Ovary (tissue), 9 donors: ENCODE results near the gene OAS2. TPM values are rescaled to one million over a fixed set of nuclear protein-coding genes. Genes with fewer than 3 reads are reported as not detected.

ENCODE experiments used
- DNase-seq, 5 donors: peaks; one replicate each; pipeline ENCODE4 v3.0.0-alpha.2; 2019 to 2020
- H3K27ac ChIP-seq, 2 donors: fragments of 200-600 bp; one replicate each; pipeline versions ENCODE4 v1.5.1 to v1.8.0; 2019 to 2022
- H3K27me3 ChIP-seq: fragments of 200-600 bp; one replicate; pipeline ENCODE4 v1.8.0; 2022
- H3K36me3 ChIP-seq: fragments of 200-600 bp; sonication (generic); one replicate; pipeline ENCODE4 v1.5.1; 2019
- H3K4me1 ChIP-seq: one replicate; pipeline ENCODE4 v1.8.1; 2013; ENCODE audit warnings: mild to moderate bottlenecking, moderate library complexity; ENCODE audit not compliant: insufficient read depth
- H3K4me3 ChIP-seq: fragments of 200-600 bp; sonication (generic); one replicate; pipeline ENCODE4 v1.5.1; 2017
- H3K9me3 ChIP-seq, 2 donors: fragments of 200-600 bp in 1 of 2; sonication (generic) in 1 of 2; one replicate each; pipeline versions ENCODE4 v1.5.1 to v1.8.1; 2013 to 2019; ENCODE audit warnings: mild to moderate bottlenecking in 1 of 2, moderate library complexity in 1 of 2
- EP300 ChIP-seq: sonication (generic); formaldehyde crosslinking; IDR thresholded peaks from one replicate; pipeline ENCODE4 v1.6.1; 2017; ENCODE audit warnings: antibody characterized with exemption
- POLR2A ChIP-seq: fragments of 450-650 bp; IDR thresholded peaks from one replicate; pipeline ENCODE4 v1.6.1; 2017; ENCODE audit warnings: antibody characterized with exemption, mild to moderate bottlenecking, moderate library complexity
- WGBS, 3 donors: extraction: QIAGEN DNeasy Blood & Tissue Kit in 1 of 3; methylation state at CpG; one replicate each; pipeline versions ENCODE4 v1.1.5 to v1.1.7; 2013 to 2017; 5-methylcytosine and 5-hydroxymethylcytosine counted together
- intact Hi-C, 4 donors: fragments of 100-400 bp; cut with DNase I; formaldehyde crosslinking; loops; one replicate each; pipeline versions ENCODE4 v1.11.0 to v1.15.1; 2022 to 2023
- polyA plus RNA-seq, 2 donors: library from polyadenylated mRNA; stranded (reverse); fragments of 200-250 nt in 1 of 2; fragments of 350-450 nt in 1 of 2; fragmentation: Illumina TruSeq in 1 of 2; extraction: RNeasy Lipid Tissue Mini Kit (QIAGEN cat#74804) in 1 of 2; gene quantifications; one replicate each; pipeline ENCODE4 v1.2.3, GENCODE V29; 2013 to 2014
- total RNA-seq, 7 donors: library from RNA; depleted of rRNA in 2 of 7; stranded (reverse); fragments of >200 nt in 2 of 7; fragmentation: NEBNext Ultra II Directional in 3 of 7; extraction: Animal tissue kit (Norgen Biotek cat#: 25700) in 3 of 7; gene quantifications; one replicate each; pipeline versions ENCODE4 v1.1.0 to v1.2.4, GENCODE V29; 2016 to 2023
- TF ChIP-seq, protein P1 (sequence below), 3 donors: fragments of 450-650 bp in 2 of 3; fragments of 200-600 bp in 1 of 3; IDR thresholded peaks; one replicate each; pipeline versions ENCODE4 v1.5.1 to v1.8.0; 2016 to 2022; ENCODE audit warnings: antibody characterized with exemption in 3 of 3, mild to moderate bottlenecking in 1 of 3
- donor health status: DM: no; HTN: no; CAD: no; lungs with moderate emphysema.
- donor health status: DM: no; HTN: no; CAD: no.
- donor health status: Bipolar disorder and iron deficiency.
- donor health status: DM: yes; HTN: yes; CAD: no.
- donor health status: DM: no; HTN: no; CAD: no.
- donor health status: DM: yes; HTN: yes; CAD: no.

OAS2 gene
- total and polyA plus RNA-seq, 9 donors: 1.4 to 57.0 (median 3.6) TPM

DNA sequence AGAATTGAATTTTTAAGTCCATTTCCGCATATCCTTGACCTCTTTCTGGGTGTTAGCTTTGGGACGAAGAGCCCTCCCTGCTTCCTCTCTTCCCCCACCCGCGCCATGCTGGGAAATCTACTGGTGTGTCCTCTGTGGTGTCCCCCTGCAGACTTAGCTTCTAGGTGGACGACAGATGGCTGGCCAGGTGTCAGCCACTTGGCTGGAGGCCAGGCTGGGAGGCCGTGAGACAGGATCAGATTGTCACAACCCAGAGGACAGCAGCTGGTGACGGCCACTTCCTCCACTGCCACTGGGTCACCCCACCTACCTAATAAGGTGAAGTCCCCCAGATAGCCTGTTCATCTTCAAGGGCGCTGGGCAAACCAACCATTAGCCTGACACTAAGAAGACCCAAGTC lies 64.9 kb downstream of the OAS2 start:
- 56 to 69% (median 59%) methylated on average over 8 of the region's 8 CpGs for WGBS, 3 donors
- Histone ChIP-seq H3K36me3 (no peaks in the 10 kb centered on the region), H3K27ac (no peak overlapping the region), H3K27me3 (no peaks in the 10 kb centered on the region), H3K4me1 (no peaks in the 10 kb centered on the region), H3K4me3 (no peak overlapping the region), H3K9me3 (no peaks in the 10 kb centered on the region)
- TF ChIP-seq POLR2A (no peak), EP300 (no peak)
- TF ChIP-seq, protein P1, sequence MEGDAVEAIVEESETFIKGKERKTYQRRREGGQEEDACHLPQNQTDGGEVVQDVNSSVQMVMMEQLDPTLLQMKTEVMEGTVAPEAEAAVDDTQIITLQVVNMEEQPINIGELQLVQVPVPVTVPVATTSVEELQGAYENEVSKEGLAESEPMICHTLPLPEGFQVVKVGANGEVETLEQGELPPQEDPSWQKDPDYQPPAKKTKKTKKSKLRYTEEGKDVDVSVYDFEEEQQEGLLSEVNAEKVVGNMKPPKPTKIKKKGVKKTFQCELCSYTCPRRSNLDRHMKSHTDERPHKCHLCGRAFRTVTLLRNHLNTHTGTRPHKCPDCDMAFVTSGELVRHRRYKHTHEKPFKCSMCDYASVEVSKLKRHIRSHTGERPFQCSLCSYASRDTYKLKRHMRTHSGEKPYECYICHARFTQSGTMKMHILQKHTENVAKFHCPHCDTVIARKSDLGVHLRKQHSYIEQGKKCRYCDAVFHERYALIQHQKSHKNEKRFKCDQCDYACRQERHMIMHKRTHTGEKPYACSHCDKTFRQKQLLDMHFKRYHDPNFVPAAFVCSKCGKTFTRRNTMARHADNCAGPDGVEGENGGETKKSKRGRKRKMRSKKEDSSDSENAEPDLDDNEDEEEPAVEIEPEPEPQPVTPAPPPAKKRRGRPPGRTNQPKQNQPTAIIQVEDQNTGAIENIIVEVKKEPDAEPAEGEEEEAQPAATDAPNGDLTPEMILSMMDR (IDR thresholded peaks at IDR 0.05): no peak
- intact Hi-C loops: loop anchor here in 1 of 4 donors (10.0 kb wide), 1 partner anchor 122 kb away; no protein-coding TSS in a partner anchor
- DNase-seq: no peak

DNA sequence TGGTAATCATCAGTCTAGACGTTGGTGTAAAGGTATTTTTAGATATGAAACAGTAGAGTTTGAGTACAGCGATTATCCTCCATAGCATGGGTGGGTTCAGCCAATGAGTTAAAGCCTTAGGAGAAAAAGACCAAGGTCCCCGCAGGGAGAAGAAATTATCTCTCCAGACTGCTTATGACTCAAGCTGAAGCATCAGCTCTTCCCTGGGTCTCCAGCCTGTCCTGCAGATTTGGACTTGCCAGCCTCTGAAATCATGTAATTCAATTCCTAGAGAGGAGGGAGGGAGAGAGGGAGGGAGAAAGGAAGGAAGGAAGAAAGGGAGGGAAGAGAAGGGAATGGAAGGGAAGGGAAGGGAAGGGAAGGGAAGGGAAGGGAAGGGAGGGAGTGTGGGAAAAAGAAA lies 66.2 kb downstream of the OAS2 start:
- no peak overlapping the region for H3K4me3 ChIP-seq
- intact Hi-C loops: loop anchor here in 1 of 4 donors (10.0 kb wide), 1 partner anchor 120 kb away; no protein-coding TSS in a partner anchor
- no peaks in the 10 kb centered on the region for H3K4me1 ChIP-seq
- 68 to 73% (median 70%) methylated on average over 3 of the region's 3 CpGs for WGBS, 3 donors
- TF ChIP-seq POLR2A (no peak), EP300 (no peak)
- TF ChIP-seq, protein P1 (IDR thresholded peaks at IDR 0.05): no peak
- no peaks in the 10 kb centered on the region for H3K27me3 ChIP-seq
- no peak overlapping the region for H3K27ac ChIP-seq
- H3K36me3 ChIP-seq: no peaks in the 10 kb centered on the region
- no peaks in the 10 kb centered on the region for H3K9me3 ChIP-seq
- no peak for DNase-seq

DNA sequence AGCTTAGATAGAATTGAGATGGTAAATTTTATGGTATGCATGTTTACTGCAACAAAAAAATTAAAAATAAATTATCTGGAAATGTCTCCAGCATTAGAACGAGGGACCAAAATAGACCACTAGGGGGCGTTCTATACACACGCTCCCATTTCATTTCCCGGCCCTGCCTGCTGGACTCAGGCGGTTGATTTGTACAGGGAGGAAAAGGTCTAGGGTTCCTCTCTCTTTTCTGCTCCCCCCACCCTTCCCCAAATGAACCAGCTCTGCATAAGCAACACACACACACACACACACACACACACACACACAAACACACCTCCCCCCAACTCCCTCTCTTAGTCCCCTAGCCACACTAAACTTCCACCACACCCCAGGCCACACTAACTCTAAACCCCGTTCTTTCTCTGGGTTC lies 70.4 kb downstream of the OAS2 start:
- H3K9me3 ChIP-seq: no peaks in the 10 kb centered on the region
- H3K27me3 ChIP-seq: no peaks in the 10 kb centered on the region
- no peaks in the 10 kb centered on the region for H3K36me3 ChIP-seq
- peak in 2 of 5 donors; percentile 17 to 52 for DNase-seq
- intact Hi-C loops: loop anchor here in 1 of 4 donors (10.0 kb wide), 1 partner anchor 116 kb away; no protein-coding TSS in a partner anchor
- H3K4me3 ChIP-seq: no peak overlapping the region
- TF ChIP-seq, protein P1 (IDR thresholded peaks at IDR 0.05): peak; percentile 41 to 54 (median 43)
- TF ChIP-seq EP300: no peak
- no peaks in the 10 kb centered on the region for H3K4me1 ChIP-seq
- H3K27ac ChIP-seq: no peak overlapping the region
- 5 to 12% (median 6%) methylated on average over 6 of the region's 6 CpGs for WGBS, 3 donors

DNA sequence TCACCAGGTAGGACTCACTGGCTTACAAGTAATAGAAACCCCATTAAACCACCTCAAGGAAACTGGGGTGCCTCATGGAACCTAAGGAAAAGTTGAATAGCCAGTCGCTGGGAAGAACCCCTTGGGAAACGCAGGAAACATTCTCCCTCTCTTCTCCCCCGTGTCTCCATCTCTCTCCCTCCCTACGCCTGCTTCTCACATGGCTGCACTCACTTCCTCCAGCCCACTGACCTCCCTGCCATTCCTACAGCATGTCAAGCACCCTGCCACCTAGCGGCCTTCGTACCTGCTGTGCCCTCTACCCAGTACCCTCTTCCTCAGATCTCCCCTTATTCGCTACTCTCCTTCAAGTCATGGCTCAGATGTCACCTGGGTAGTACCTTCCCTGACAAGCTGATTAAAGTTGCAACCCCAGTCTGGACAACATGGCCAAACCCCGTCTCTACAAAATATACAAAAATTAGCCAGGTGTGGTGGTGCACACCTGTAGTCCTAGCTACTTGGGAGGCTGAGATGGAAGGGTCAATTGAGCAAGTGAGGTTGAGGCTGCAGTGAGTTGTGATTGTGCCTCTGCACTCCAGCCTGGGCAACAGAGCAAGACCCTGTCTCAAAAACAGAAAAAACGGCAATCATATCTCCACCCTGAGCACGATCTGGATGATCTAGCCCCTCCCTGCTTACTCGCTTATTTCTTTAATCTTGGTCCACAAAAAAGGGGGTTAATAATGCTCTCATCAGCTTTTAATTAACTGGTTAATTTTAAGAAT lies 71.8 kb downstream of the OAS2 start:
- H3K36me3 ChIP-seq: no peaks in the 10 kb centered on the region
- H3K27me3 ChIP-seq: no peaks in the 10 kb centered on the region
- 42 to 53% (median 45%) methylated on average over 11 of the region's 11 CpGs for WGBS, 3 donors
- no peaks in the 10 kb centered on the region for H3K4me1 ChIP-seq
- no peak for DNase-seq
- intact Hi-C loops: loop anchor here in 3 of 4 donors (5.0 to 10.0 kb wide), 3 partner anchors 115 to 122 kb away; no protein-coding TSS in a partner anchor
- TF ChIP-seq EP300 (no peak), POLR2A (no peak)
- TF ChIP-seq, protein P1 (IDR thresholded peaks at IDR 0.05): no peak
- no peaks in the 10 kb centered on the region for H3K9me3 ChIP-seq
- H3K4me3 ChIP-seq: no peak overlapping the region
- no peak overlapping the region for H3K27ac ChIP-seq
